Ishikawa (cell line): Measurements from ENCODE around the gene ARL3.

Source experiments
- CEBPB ChIP-seq: IDR thresholded peaks from 2 replicates; pipeline ENCODE4 v1.6.1; 2012
- CREB1 ChIP-seq: IDR thresholded peaks from 2 replicates; pipeline ENCODE4 v1.6.1; 2012; ENCODE audit warnings: low read depth
- EGR1 ChIP-seq: IDR thresholded peaks from 2 replicates; pipeline ENCODE4 v1.6.1; 2012
- EP300 ChIP-seq: IDR thresholded peaks from 2 replicates; pipeline ENCODE4 v1.6.1; 2012; ENCODE audit warnings: borderline replicate concordance
- FOXM1 ChIP-seq: IDR thresholded peaks from 2 replicates; pipeline ENCODE4 v1.6.1; 2012; ENCODE audit warnings: low read depth, borderline replicate concordance
- MAX ChIP-seq: IDR thresholded peaks from 2 replicates; pipeline ENCODE4 v1.6.1; 2012
- NFIC ChIP-seq: IDR thresholded peaks from 2 replicates; pipeline ENCODE4 v1.6.1; 2012
- RAD21 ChIP-seq: IDR thresholded peaks from 2 replicates; pipeline ENCODE4 v1.6.1; 2012; ENCODE audit warnings: low read depth
- REST ChIP-seq: IDR thresholded peaks from 2 replicates; pipeline ENCODE4 v1.6.1; 2012; ENCODE audit warnings: low read depth, mild to moderate bottlenecking
- TAF1 ChIP-seq: IDR thresholded peaks from 2 replicates; pipeline ENCODE4 v1.6.1; 2012; ENCODE audit warnings: low read depth, mild to moderate bottlenecking
- TCF12 ChIP-seq: IDR thresholded peaks from 2 replicates; pipeline ENCODE4 v1.6.1; 2012; ENCODE audit warnings: low read depth
- TEAD4 ChIP-seq: IDR thresholded peaks from 2 replicates; pipeline ENCODE4 v1.6.1; 2012
- USF1 ChIP-seq: IDR thresholded peaks from 2 replicates; pipeline ENCODE4 v1.6.1; 2012
- YY1 ChIP-seq: IDR thresholded peaks from 2 replicates; pipeline ENCODE4 v1.6.1; 2012; ENCODE audit warnings: low read depth
- ZBTB7A ChIP-seq: IDR thresholded peaks from 2 replicates; pipeline ENCODE4 v1.6.1; 2012; ENCODE audit warnings: low read depth

Gene ARL3

GRCh38 chr10:102758240-102758932, 44.2 kb upstream of the ARL3 start:
- TF ChIP-seq FOXM1 (no peak), TEAD4 (no peak), CREB1 (no peak), EGR1 (no peak), YY1 (no peak), RAD21 (no peak), USF1 (no peak), MAX (no peak), CEBPB (no peak), ZBTB7A (no peak), TAF1 (no peak)

- TF ChIP-seq USF1, result no peak
- TF ChIP-seq TAF1, result no peak
- TF ChIP-seq CEBPB, result no peak
Observed at GRCh38 chr10:102757323-102757722, 43.1 kb upstream of the ARL3 start.

- TF ChIP-seq FOXM1 (no peak), REST (no peak), RAD21 (no peak), NFIC (no peak), CREB1 (no peak), TEAD4 (no peak), EP300 (no peak), TAF1 (no peak), YY1 (no peak), USF1 (no peak), EGR1 (no peak), ZBTB7A (no peak), MAX (no peak), CEBPB (no peak), TCF12 (no peak)
Observed at GRCh38 chr10:102753718-102754117, 39.5 kb upstream of the ARL3 start.

- no peak for TF ChIP-seq TCF12
- no peak for TF ChIP-seq FOXM1
- TF ChIP-seq RAD21, result peak; percentile 50
- no peak for TF ChIP-seq MAX
Observed at GRCh38 chr10:102752934-102753664, 38.9 kb upstream of the ARL3 start.

- TF ChIP-seq NFIC, result no peak
- TF ChIP-seq TEAD4, result no peak
- TF ChIP-seq TCF12, result no peak
- TF ChIP-seq USF1, result no peak
- TF ChIP-seq FOXM1, result no peak
Observed at GRCh38 chr10:102752266-102752930, 38.2 kb upstream of the ARL3 start.

GRCh38 chr10:102745157-102745556, 31.0 kb upstream of the ARL3 start:
- TF ChIP-seq USF1 (no peak), TCF12 (no peak), EGR1 (no peak), CEBPB (no peak), TEAD4 (no peak), TAF1 (no peak), YY1 (no peak), CREB1 (no peak), NFIC (no peak), RAD21 (no peak), MAX (no peak)
